Fibroblast of lung (primary cell): ENCODE results near the gene SYNJ2.

ENCODE experiments used
- EZH2 ChIP-seq: IDR thresholded peaks from 2 replicates; pipeline ENCODE4 v1.5.1; 2012; ENCODE audit warnings: low read length, control low read depth, mild to moderate bottlenecking; ENCODE audit errors: missing control alignments
- TF ChIP-seq, protein P1 (sequence below), 2 donors: IDR thresholded peaks in 1 of 2; conservative IDR thresholded peaks in 1 of 2; 1 replicate in 1 of 2; 2 replicates in 1 of 2; pipeline ENCODE4 v1.5.1; 2011 to 2012; ENCODE audit warnings: low read length in 2 of 2, control low read depth in 1 of 2, inconsistent platforms in 1 of 2, low read depth in 1 of 2, mild to moderate bottlenecking in 1 of 2

DNA sequence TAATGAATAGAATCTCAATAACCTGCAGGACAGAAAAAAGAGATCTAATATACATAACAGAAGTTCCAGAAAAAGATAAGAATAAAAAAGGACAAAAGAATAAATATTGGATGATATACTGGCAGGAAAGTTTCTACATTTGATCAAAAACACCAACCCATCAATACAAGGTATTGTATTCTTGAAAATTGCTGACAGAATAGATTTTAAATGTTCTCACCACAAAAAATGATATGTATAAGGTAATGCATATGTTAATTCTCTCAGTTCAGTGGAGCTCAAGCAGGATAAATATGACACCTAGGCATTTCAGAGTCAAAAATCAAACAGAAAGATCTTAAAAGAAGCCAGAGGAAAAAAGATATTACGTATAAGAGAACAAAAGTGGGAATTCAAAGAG lies 142.6 kb downstream of the SYNJ2 start:
- TF ChIP-seq, protein P1, sequence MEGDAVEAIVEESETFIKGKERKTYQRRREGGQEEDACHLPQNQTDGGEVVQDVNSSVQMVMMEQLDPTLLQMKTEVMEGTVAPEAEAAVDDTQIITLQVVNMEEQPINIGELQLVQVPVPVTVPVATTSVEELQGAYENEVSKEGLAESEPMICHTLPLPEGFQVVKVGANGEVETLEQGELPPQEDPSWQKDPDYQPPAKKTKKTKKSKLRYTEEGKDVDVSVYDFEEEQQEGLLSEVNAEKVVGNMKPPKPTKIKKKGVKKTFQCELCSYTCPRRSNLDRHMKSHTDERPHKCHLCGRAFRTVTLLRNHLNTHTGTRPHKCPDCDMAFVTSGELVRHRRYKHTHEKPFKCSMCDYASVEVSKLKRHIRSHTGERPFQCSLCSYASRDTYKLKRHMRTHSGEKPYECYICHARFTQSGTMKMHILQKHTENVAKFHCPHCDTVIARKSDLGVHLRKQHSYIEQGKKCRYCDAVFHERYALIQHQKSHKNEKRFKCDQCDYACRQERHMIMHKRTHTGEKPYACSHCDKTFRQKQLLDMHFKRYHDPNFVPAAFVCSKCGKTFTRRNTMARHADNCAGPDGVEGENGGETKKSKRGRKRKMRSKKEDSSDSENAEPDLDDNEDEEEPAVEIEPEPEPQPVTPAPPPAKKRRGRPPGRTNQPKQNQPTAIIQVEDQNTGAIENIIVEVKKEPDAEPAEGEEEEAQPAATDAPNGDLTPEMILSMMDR (conservative IDR thresholded peaks at IDR 0.05 in 1 of 2, IDR thresholded peaks at IDR 0.05 in 1 of 2; ENCODE audit: low read depth in 1 of 2, low read length in 2 of 2) = no peak
- no peak for TF ChIP-seq EZH2
